SK-N-SH (cell line): ENCODE data around the gene IMPDH2. TPM values are rescaled to one million over a fixed set of nuclear protein-coding genes. Genes with fewer than 3 reads are reported as not detected.

Experiments
- CTCF ChIA-PET: fragments of 300-600, 350-600 bp; formaldehyde crosslinking; extraction: SDS; loops from one replicate; lab custom pipeline; 2021; lab: Yijun Ruan, JAX
- POLR2A ChIA-PET: fragments of 350-600 bp; sonication (Branson Sonifier 250); formaldehyde crosslinking; extraction: SDS; loops from one replicate; lab custom pipeline; 2020; ENCODE audit warnings: antibody characterized with exemption, inconsistent platforms; lab: Yijun Ruan, JAX
- DNase-seq: peaks from one replicate; pipeline ENCODE4 v3.0.0; 2012
- H2AFZ ChIP-seq: fragments of 200-600 bp; sonication (generic); 2 replicates; pipeline ENCODE4 v1.8.1; 2016; ENCODE audit warnings: antibody characterized with exemption, mild to moderate bottlenecking, low read depth
- H3F3A ChIP-seq: fragments of 200-600 bp; sonication (generic); replicated peaks from 2 replicates; pipeline ENCODE3; 2016; ENCODE audit warnings: antibody characterized with exemption, mild to moderate bottlenecking; ENCODE audit not compliant: insufficient read depth
- H3K27ac ChIP-seq, 2 experiments: fragments of 200-500 bp in 1 of 2; fragments of 200-600 bp in 1 of 2; sonication (Bioruptor generic) in 1 of 2; sonication (generic), shearing (Covaris generic) in 1 of 2; 2 replicates each; pipeline versions ENCODE4 v1.5.1 to v1.6.1; 2014 to 2016; ENCODE audit warnings: low read depth in 2 of 2, inconsistent platforms in 1 of 2, low read length in 1 of 2, mild to moderate bottlenecking in 1 of 2, mixed read lengths in 1 of 2
- H3K27me3 ChIP-seq: fragments of 200-600 bp; sonication (generic), shearing (Covaris generic); 2 replicates; pipeline ENCODE4 v1.6.1; 2016; ENCODE audit warnings: mixed run types; ENCODE audit not compliant: insufficient read depth
- H3K36me3 ChIP-seq, 2 experiments: fragments of 200-500 bp in 1 of 2; fragments of 200-600 bp in 1 of 2; sonication (Bioruptor generic) in 1 of 2; sonication (generic) in 1 of 2; replicated peaks in 1 of 2; 2 replicates each; pipeline versions ENCODE3 to v1.5.1; 2014 to 2016; ENCODE audit warnings: low read length in 1 of 2, mild to moderate bottlenecking in 1 of 2; ENCODE audit not compliant: insufficient read depth in 2 of 2, control insufficient read depth in 1 of 2
- H3K4me1 ChIP-seq, 2 experiments: fragments of 200-500 bp in 1 of 2; fragments of 200-600 bp in 1 of 2; sonication (Bioruptor generic) in 1 of 2; sonication (generic), shearing (Covaris generic) in 1 of 2; 2 replicates each; pipeline versions ENCODE4 v1.5.1 to v1.6.1; 2014 to 2016; ENCODE audit warnings: low read depth in 1 of 2, low read length in 1 of 2, mixed run types in 1 of 2; ENCODE audit not compliant: insufficient read depth in 2 of 2, control insufficient read depth in 1 of 2
- H3K4me2 ChIP-seq: fragments of 200-600 bp; sonication (generic), shearing (Covaris generic); 2 replicates; pipeline ENCODE4 v1.6.1; 2017; ENCODE audit warnings: mixed run types
- H3K4me3 ChIP-seq, 2 experiments: fragments of 200-500 bp in 1 of 2; fragments of 200-600 bp in 1 of 2; sonication (Bioruptor generic) in 1 of 2; sonication (generic), shearing (Covaris generic) in 1 of 2; 2 replicates each; pipeline versions ENCODE4 v1.5.1 to v1.8.1; 2014 to 2016; ENCODE audit warnings: low read depth in 2 of 2, inconsistent platforms in 1 of 2, low read length in 1 of 2, mild to moderate bottlenecking in 1 of 2, mixed read lengths in 1 of 2, moderate library complexity in 1 of 2
- H3K79me2 ChIP-seq: fragments of 200-600 bp; sonication (generic); 2 replicates; pipeline ENCODE4 v1.8.1; 2017; ENCODE audit warnings: mild to moderate bottlenecking; ENCODE audit not compliant: insufficient read depth
- H3K9ac ChIP-seq: fragments of 200-600 bp; sonication (generic); 2 replicates; pipeline ENCODE4 v1.6.1; 2017; ENCODE audit warnings: mixed run types
- H3K9me2 ChIP-seq: fragments of 200-600 bp; sonication (generic); 2 replicates; pipeline ENCODE4 v1.6.1; 2017; ENCODE audit warnings: mixed run types
- H3K9me3 ChIP-seq: fragments of 200-600 bp; sonication (generic); 2 replicates; pipeline ENCODE4 v1.6.1; 2017; ENCODE audit warnings: mixed run types, mild to moderate bottlenecking, moderate library complexity
- H4K20me1 ChIP-seq: fragments of 200-600 bp; sonication (generic); 2 replicates; pipeline ENCODE4 v1.6.1; 2017; ENCODE audit warnings: mild to moderate bottlenecking, mixed run types; ENCODE audit not compliant: insufficient read depth
- FOSL2 ChIP-seq: IDR thresholded peaks from 2 replicates; pipeline ENCODE4 v1.4.0; 2012; ENCODE audit warnings: low read depth, mild to moderate bottlenecking, moderate library complexity, borderline replicate concordance
- JUND ChIP-seq: IDR thresholded peaks from 2 replicates; pipeline ENCODE4 v1.4.0; 2012
- MAX ChIP-seq: IDR thresholded peaks from 2 replicates; pipeline ENCODE4 v1.4.0; 2012; ENCODE audit warnings: low read depth
- MEF2A ChIP-seq: IDR thresholded peaks from 2 replicates; pipeline ENCODE4 v1.4.0; 2012; ENCODE audit warnings: low read depth, borderline replicate concordance
- POLR2AphosphoS5 ChIP-seq: IDR thresholded peaks from 2 replicates; pipeline ENCODE4 v1.6.1; 2012; ENCODE audit warnings: low read depth, low read length
- RAD21 ChIP-seq: IDR thresholded peaks from 2 replicates; pipeline ENCODE4 v1.6.1; 2012; ENCODE audit warnings: mild to moderate bottlenecking, low read length
- REST ChIP-seq: IDR thresholded peaks from 2 replicates; pipeline ENCODE4 v1.6.1; 2012; ENCODE audit warnings: mild to moderate bottlenecking, low read depth, low read length, moderate library complexity
- RXRA ChIP-seq: IDR thresholded peaks from 2 replicates; pipeline ENCODE4 v1.4.0; 2012; ENCODE audit warnings: low read depth, mild to moderate bottlenecking, borderline replicate concordance
- SMC3 ChIP-seq: IDR thresholded peaks from 2 replicates; pipeline ENCODE4 v1.6.1; 2012; ENCODE audit warnings: low read depth, low read length, improper control_type of control experiment
- TAF1 ChIP-seq: IDR thresholded peaks from 2 replicates; pipeline ENCODE4 v1.6.1; 2012; ENCODE audit warnings: low read depth, mild to moderate bottlenecking, low read length, moderate library complexity, borderline replicate concordance
- TCF12 ChIP-seq: IDR thresholded peaks from 2 replicates; pipeline ENCODE4 v1.4.0; 2012
- TEAD4 ChIP-seq: IDR thresholded peaks from 2 replicates; pipeline ENCODE4 v1.4.0; 2012; ENCODE audit warnings: mild to moderate bottlenecking, borderline replicate concordance; ENCODE audit not compliant: insufficient read depth
- USF1 ChIP-seq: IDR thresholded peaks from 2 replicates; pipeline ENCODE4 v1.4.0; 2012; ENCODE audit warnings: low read depth, borderline replicate concordance
- USF2 ChIP-seq: fragments of 150-350 bp; IDR thresholded peaks from 2 replicates; pipeline ENCODE4 v1.6.1; 2017; ENCODE audit warnings: antibody characterized with exemption, low read length, low read depth, borderline replicate concordance
- YY1 ChIP-seq: IDR thresholded peaks from 2 replicates; pipeline ENCODE4 v1.4.0; 2012; ENCODE audit warnings: low read depth, mild to moderate bottlenecking
- ZBTB33 ChIP-seq: IDR thresholded peaks from 2 replicates; pipeline ENCODE4 v1.4.0; 2012; ENCODE audit warnings: low read depth, borderline replicate concordance
- WGBS: methylation state at CpG from one replicate; pipeline ENCODE4 v1.1.6; 2017; ENCODE audit warnings: low lambda C conversion rate; 5-methylcytosine and 5-hydroxymethylcytosine counted together
- polyA plus RNA-seq, 3 experiments: library from polyadenylated mRNA; depleted of rRNA; stranded (reverse); fragments of >200 nt; gene quantifications; 2 replicates each; pipeline ENCODE4 v1.2.3, GENCODE V29; 2012

The IMPDH2 gene
- polyA plus RNA-seq, 1 of the 3 experiments (the other 2 are of a cell fraction) = 305 TPM

GRCh38 chr3:49013113-49013737, 16.0 kb downstream of the IMPDH2 start:
- no peaks in the 10 kb centered on the region for H3K27me3 ChIP-seq
- H3K9me2 ChIP-seq = no peaks in the 10 kb centered on the region
- TF ChIP-seq TEAD4 = no peak
- 0 out of 2 replicates have a peak, but pooled peaks have one; percentile 1 for TF ChIP-seq POLR2AphosphoS5
- no peak for TF ChIP-seq TCF12
- TF ChIP-seq YY1 = no peak
- TF ChIP-seq MAX = no peak
- no peak for TF ChIP-seq RXRA
- TF ChIP-seq ZBTB33 = no peak
- no peak for TF ChIP-seq SMC3
- no peak overlapping the region for H2AFZ ChIP-seq
- H3K27ac ChIP-seq = no peak overlapping the region; a peak in 1 of 4 replicates
- H3K36me3 ChIP-seq = peaks cover 9 to 54% of the 10 kb centered on the region in 2 experiments
- H3K4me3 ChIP-seq = no peak overlapping the region
- peaks cover 66% of the 10 kb centered on the region for H4K20me1 ChIP-seq
- CTCF ChIA-PET = interaction anchor here (0.9 to 14.2 kb wide), 7 partner anchors 9 to 162 kb away, joined by 3 to 114 read pairs (median 5); partner anchors contain the start of genes NDUFAF3 and P4HTM
- H3K9ac ChIP-seq = no peak overlapping the region
- H3K4me1 ChIP-seq = peaks cover 0 to 23% of the 10 kb centered on the region in 2 experiments; a peak in 1 of 4 replicates
- no peak for DNase-seq
- POLR2A ChIA-PET = interaction anchor here (0.7 to 2.2 kb wide), 4 partner anchors 7 to 26 kb away, joined by 3 to 10 read pairs (median 3); no protein-coding TSS in a partner anchor
- H3K4me2 ChIP-seq = no peak overlapping the region
- no peaks in the 10 kb centered on the region for H3K9me3 ChIP-seq
- WGBS = 95% methylated on average over 9 of the region's 19 CpGs
- H3F3A ChIP-seq = peaks cover 17% of the 10 kb centered on the region
- H3K79me2 ChIP-seq = peaks cover 66% of the 10 kb centered on the region

- 89% methylated on average over 7 of the region's 17 CpGs for whole genome bisulfite sequencing
- no peaks in the 10 kb centered on the region for H3K9me2 ChIP-seq
- H2AFZ ChIP-seq = no peak overlapping the region
- no peak overlapping the region for H3K9ac ChIP-seq
- peaks cover 67% of the 10 kb centered on the region for H3K79me2 ChIP-seq
- ChIA-PET POLR2A (interaction anchor here (0.6 to 2.2 kb wide), 5 partner anchors 8 to 25 kb away, joined by 3 to 10 read pairs (median 3); no protein-coding TSS in a partner anchor), CTCF (interaction anchor here (0.8 to 14.2 kb wide), 5 partner anchors 8 to 23 kb away, joined by 3 to 114 read pairs (median 5); partner anchors contain the start of genes IMPDH2, NDUFAF3 and P4HTM)
- H3K36me3 ChIP-seq = peaks cover 9 to 54% of the 10 kb centered on the region in 2 experiments
- no peak overlapping the region; a peak in 1 of 4 replicates for H3K27ac ChIP-seq
- peaks cover 17% of the 10 kb centered on the region for H3F3A ChIP-seq
- H3K4me2 ChIP-seq = no peak overlapping the region
- H3K4me3 ChIP-seq = no peak overlapping the region
- DNase-seq = no peak
- peaks cover 0 to 24% of the 10 kb centered on the region in 2 experiments; a peak in 1 of 4 replicates for H3K4me1 ChIP-seq
- no peaks in the 10 kb centered on the region for H3K9me3 ChIP-seq
- peaks cover 70% of the 10 kb centered on the region for H4K20me1 ChIP-seq
- no peaks in the 10 kb centered on the region for H3K27me3 ChIP-seq
- TF ChIP-seq USF2 (no peak), USF1 (no peak), FOSL2 (no peak), TAF1 (no peak), TCF12 (no peak), RAD21 (no peak), RXRA (no peak), POLR2AphosphoS5 (no peak), MEF2A (no peak), JUND (no peak), REST (no peak), SMC3 (no peak)
These were observed 16.7 kb downstream of the IMPDH2 start for GRCh38 chr3:49012441-49013017.
